GM12878 (cell line): Measurements from ENCODE around the gene MYLIP.

Experiments used
- FOXM1 ChIP-seq: IDR thresholded peaks from 2 replicates; pipeline ENCODE4 v1.6.1; 2012; ENCODE audit warnings: low read depth, mild to moderate bottlenecking, inconsistent platforms, low read length, moderate library complexity
- POLR2A ChIP-seq: IDR thresholded peaks from 2 replicates; pipeline ENCODE4 v1.6.1; 2011; ENCODE audit warnings: low read depth, mild to moderate bottlenecking, low read length
- POLR2AphosphoS5 ChIP-seq: IDR thresholded peaks from 2 replicates; pipeline ENCODE4 v1.6.1; 2011; ENCODE audit warnings: mild to moderate bottlenecking, low read length, inconsistent platforms
- SIX5 ChIP-seq: IDR thresholded peaks from 2 replicates; pipeline ENCODE4 v1.6.1; 2011; ENCODE audit warnings: mild to moderate bottlenecking, low read depth, low read length, moderate library complexity; ENCODE audit not compliant: severe bottlenecking
- TF ChIP-seq, protein P1 (sequence below), 3 experiments: IDR thresholded peaks in 2 of 3; conservative IDR thresholded peaks in 1 of 3; 2 replicates each; pipeline ENCODE4 v1.5.1; 2011; ENCODE audit warnings: low read depth in 3 of 3, low read length in 3 of 3, mild to moderate bottlenecking in 3 of 3, control low read depth in 2 of 3, moderate library complexity in 2 of 3, inconsistent platforms in 1 of 3, mixed read lengths in 1 of 3; ENCODE audit not compliant: control insufficient read depth in 2 of 3, insufficient read depth in 1 of 3; ENCODE audit errors: extremely low read depth in 1 of 3

DNA sequence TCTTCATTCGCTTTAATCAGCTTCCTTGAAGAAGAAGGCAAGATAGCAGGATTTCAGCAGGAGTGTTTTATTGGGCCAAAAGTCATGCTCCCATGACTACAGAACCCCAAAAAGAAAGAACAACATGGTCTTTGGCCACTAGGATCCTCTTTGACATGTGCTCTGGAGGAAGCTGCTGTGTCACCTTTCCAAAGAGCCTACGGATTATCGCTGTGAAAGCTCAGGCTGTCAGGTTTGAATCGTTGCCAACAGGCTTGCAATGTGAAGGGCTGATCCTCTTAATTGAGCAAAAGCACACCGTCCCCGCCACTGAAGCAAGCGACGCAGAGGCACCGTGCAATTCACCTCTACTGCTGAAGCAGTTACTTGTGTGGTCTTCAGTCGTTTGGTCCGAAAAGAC is 29.0 kb downstream of the MYLIP start:
- no peak for TF ChIP-seq SIX5
- TF ChIP-seq POLR2A = no peak
- no peak for TF ChIP-seq FOXM1
- TF ChIP-seq, protein P1, sequence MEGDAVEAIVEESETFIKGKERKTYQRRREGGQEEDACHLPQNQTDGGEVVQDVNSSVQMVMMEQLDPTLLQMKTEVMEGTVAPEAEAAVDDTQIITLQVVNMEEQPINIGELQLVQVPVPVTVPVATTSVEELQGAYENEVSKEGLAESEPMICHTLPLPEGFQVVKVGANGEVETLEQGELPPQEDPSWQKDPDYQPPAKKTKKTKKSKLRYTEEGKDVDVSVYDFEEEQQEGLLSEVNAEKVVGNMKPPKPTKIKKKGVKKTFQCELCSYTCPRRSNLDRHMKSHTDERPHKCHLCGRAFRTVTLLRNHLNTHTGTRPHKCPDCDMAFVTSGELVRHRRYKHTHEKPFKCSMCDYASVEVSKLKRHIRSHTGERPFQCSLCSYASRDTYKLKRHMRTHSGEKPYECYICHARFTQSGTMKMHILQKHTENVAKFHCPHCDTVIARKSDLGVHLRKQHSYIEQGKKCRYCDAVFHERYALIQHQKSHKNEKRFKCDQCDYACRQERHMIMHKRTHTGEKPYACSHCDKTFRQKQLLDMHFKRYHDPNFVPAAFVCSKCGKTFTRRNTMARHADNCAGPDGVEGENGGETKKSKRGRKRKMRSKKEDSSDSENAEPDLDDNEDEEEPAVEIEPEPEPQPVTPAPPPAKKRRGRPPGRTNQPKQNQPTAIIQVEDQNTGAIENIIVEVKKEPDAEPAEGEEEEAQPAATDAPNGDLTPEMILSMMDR (IDR thresholded peaks at IDR 0.05 in 2 of 3, conservative IDR thresholded peaks at IDR 0.05 in 1 of 3; ENCODE audit: control insufficient read depth in 2 of 3, extremely low read depth in 1 of 3, insufficient read depth in 1 of 3, low read depth in 3 of 3, low read length in 3 of 3) = no peak
- no peak for TF ChIP-seq POLR2AphosphoS5
